PC-3 (cell line): ENCODE data around the gene OLFML2A.

Experiments
- EZH2 ChIP-seq: fragments of 300-600 bp; sonication (generic); IDR thresholded peaks from one replicate; pipeline ENCODE4 v1.6.1; 2017; ENCODE audit warnings: antibody characterized with exemption, mild to moderate bottlenecking, low read length; ENCODE audit not compliant: unreplicated experiment
- TF ChIP-seq, protein P1 (sequence below): fragments of 300-600 bp; sonication (generic); conservative IDR thresholded peaks from 2 replicates; pipeline ENCODE4 v1.5.1; 2017; ENCODE audit warnings: antibody characterized with exemption, low read depth, mild to moderate bottlenecking, low read length

DNA sequence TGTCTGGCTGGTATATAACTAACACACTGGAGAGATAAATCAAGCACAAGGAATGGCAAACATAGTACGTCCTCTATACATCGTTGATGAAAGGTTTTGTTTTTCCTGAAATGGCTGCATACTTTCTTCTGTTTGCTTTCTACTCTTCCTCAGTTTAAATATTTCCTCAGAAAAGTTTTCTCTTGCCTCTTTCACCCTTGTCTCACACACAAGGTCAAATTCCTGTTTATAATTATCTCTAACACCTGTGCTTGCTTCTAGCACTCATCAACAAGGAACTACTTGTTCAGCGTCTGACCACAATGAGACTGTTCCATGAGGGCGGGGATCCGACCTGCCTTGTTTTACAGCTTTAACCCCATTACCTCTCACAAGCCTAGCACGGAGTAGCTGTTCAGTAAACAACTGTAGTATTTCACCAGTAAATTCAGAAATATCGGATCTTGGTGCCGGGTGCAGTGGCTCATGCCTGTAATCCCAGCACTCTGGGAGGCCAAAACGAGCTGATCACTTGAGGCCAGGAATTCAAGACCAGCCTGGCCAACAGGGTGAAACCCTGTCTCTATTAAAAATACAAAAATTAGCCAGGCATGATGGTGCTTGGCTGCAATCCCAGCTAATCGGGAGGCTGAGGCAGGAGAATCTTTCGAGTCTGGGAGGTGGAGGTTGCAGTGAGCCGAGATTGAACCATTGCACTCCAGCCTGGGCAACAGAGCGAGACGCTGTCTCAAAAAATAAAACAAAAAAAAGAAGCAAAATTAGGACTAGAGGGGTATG lies 42.8 kb upstream of the OLFML2A start:
- TF ChIP-seq, protein P1, sequence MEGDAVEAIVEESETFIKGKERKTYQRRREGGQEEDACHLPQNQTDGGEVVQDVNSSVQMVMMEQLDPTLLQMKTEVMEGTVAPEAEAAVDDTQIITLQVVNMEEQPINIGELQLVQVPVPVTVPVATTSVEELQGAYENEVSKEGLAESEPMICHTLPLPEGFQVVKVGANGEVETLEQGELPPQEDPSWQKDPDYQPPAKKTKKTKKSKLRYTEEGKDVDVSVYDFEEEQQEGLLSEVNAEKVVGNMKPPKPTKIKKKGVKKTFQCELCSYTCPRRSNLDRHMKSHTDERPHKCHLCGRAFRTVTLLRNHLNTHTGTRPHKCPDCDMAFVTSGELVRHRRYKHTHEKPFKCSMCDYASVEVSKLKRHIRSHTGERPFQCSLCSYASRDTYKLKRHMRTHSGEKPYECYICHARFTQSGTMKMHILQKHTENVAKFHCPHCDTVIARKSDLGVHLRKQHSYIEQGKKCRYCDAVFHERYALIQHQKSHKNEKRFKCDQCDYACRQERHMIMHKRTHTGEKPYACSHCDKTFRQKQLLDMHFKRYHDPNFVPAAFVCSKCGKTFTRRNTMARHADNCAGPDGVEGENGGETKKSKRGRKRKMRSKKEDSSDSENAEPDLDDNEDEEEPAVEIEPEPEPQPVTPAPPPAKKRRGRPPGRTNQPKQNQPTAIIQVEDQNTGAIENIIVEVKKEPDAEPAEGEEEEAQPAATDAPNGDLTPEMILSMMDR: no peak
- TF ChIP-seq EZH2: no peak
